ENCODE data around the gene ADM5. TPM values are rescaled to one million over a fixed set of nuclear protein-coding genes. Genes with fewer than 3 reads are reported as not detected.

Gene ADM5
- total and polyA plus RNA-seq, 2 experiments from 2014 or later, result 2.8 to 5.7 TPM

DNA sequence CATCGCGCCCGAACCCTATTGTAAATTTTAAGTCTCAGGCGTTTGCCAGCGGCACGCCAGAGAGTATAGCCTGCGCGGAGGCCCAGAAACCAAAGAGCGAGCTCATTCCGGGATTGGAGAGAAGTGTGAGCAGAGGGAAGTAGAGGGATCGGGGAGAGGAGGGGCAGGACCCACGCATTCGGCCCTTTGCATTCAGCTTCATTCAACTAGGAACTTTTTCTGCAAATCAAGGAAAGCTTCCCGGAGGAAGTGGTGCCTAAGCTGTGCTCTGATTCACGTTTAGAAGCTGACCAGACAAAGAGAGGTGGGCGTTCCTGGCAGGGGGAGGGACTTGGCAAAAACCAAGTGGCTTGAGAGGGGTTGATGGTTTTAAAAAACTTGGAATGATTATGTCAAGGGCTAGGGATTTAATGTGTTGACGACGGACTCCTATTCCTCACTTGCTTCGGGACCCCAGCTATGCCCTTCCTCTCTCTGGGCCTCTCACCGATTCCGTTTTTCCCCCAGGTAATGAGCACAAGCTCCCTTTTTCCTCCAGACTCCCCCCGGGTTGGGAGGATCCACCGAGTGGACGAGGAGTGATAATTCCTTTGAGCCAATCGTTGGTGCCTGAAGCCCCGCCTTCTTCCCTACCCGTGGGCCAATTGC, 13.1 kb upstream of the ADM5 start:
- H3K27me3 Mint-ChIP-seq (ENCODE audit: insufficient read depth, low read depth, poor library complexity), result peaks cover 35% of the 10 kb centered on the region
- H3K9me2 ChIP-seq (ENCODE audit: insufficient read depth), result no peaks in the 10 kb centered on the region
- no peaks in the 10 kb centered on the region for H3K27me3 ChIP-seq (ENCODE audit: insufficient read depth)
- peak overlapping the region; percentile 100 for H3K27ac Mint-ChIP-seq
- ATAC-seq (peak; percentile 9), DNase-seq (ENCODE audit: low spot score) (peak; percentile 94)
- peaks cover 18% of the 10 kb centered on the region for H4K20me1 ChIP-seq (replicated peaks; ENCODE audit: insufficient read depth)
- peaks cover 39% of the 10 kb centered on the region for H3K79me2 ChIP-seq (replicated peaks; ENCODE audit: insufficient read depth)
- H3K4me1 Mint-ChIP-seq, result peaks cover 25% of the 10 kb centered on the region
- H3F3A ChIP-seq (replicated peaks; ENCODE audit: low read depth), result peaks cover 36% of the 10 kb centered on the region
- no peaks in the 10 kb centered on the region; the same call in 1 of the 3 replicates for H3K9me3 Mint-ChIP-seq
- H2AFZ ChIP-seq, result no peak overlapping the region
- peaks cover 27% of the 10 kb centered on the region for H3K4me1 ChIP-seq (ENCODE audit: insufficient read depth)
- peak overlapping the region; percentile 91 for H3K4me3 Mint-ChIP-seq
- TF ChIP-seq, protein P1, sequence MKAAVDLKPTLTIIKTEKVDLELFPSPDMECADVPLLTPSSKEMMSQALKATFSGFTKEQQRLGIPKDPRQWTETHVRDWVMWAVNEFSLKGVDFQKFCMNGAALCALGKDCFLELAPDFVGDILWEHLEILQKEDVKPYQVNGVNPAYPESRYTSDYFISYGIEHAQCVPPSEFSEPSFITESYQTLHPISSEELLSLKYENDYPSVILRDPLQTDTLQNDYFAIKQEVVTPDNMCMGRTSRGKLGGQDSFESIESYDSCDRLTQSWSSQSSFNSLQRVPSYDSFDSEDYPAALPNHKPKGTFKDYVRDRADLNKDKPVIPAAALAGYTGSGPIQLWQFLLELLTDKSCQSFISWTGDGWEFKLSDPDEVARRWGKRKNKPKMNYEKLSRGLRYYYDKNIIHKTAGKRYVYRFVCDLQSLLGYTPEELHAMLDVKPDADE (IDR thresholded peaks at IDR 0.05), result peak; percentile 47; the same call in 1 of the 2 replicates
- TF ChIP-seq, protein P2, sequence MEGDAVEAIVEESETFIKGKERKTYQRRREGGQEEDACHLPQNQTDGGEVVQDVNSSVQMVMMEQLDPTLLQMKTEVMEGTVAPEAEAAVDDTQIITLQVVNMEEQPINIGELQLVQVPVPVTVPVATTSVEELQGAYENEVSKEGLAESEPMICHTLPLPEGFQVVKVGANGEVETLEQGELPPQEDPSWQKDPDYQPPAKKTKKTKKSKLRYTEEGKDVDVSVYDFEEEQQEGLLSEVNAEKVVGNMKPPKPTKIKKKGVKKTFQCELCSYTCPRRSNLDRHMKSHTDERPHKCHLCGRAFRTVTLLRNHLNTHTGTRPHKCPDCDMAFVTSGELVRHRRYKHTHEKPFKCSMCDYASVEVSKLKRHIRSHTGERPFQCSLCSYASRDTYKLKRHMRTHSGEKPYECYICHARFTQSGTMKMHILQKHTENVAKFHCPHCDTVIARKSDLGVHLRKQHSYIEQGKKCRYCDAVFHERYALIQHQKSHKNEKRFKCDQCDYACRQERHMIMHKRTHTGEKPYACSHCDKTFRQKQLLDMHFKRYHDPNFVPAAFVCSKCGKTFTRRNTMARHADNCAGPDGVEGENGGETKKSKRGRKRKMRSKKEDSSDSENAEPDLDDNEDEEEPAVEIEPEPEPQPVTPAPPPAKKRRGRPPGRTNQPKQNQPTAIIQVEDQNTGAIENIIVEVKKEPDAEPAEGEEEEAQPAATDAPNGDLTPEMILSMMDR (conservative IDR thresholded peaks at IDR 0.05; ENCODE audit: low read depth in 2 of 2), result no peak
- TF ChIP-seq EZH2phosphoT487 (IDR thresholded peaks at IDR 0.05; ENCODE audit: unreplicated experiment) (no peak), STAT1 (IDR thresholded peaks at IDR 0.05; ENCODE audit: unreplicated experiment) (no peak), POLR2AphosphoS5 (IDR thresholded peaks at IDR 0.05; ENCODE audit: low read depth) (peak; percentile 99)
- H3K4me3 ChIP-seq, result peak overlapping the region; percentile 54
- H3K36me3 Mint-ChIP-seq (ENCODE audit: low read depth), result peaks cover 25% of the 10 kb centered on the region
- H3K36me3 ChIP-seq (ENCODE audit: insufficient read depth), result peaks cover 9% of the 10 kb centered on the region
- H3K4me2 ChIP-seq, result peak overlapping the region; percentile 71
- peak overlapping the region; percentile 98 for H3K27ac ChIP-seq (ENCODE audit: low read depth)

DNA sequence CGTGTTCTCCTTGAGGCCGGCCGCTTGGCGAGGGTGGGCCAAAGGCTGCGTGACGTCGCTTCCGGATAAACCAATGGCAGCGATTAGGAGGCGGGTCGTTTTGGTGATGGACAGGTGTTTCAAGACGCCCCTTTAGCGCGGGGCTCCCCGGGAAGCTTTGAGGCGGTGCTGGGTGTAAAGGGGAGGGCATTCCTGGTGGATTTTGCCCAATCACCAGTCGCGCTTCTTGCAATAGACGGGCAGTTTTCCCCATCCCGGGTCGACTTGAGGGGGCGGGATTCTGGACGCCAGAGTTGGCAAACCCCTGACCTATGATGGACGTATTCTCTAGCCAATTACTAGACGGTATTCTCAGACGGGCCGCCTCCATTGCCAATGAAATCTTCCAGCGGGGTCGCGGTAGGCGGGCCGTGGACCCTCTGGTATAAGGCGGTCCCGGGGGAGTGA, 12.6 kb upstream of the ADM5 start:
- H3K27me3 Mint-ChIP-seq (ENCODE audit: insufficient read depth, low read depth, poor library complexity), result peaks cover 35% of the 10 kb centered on the region
- Histone ChIP-seq H3K36me3 (ENCODE audit: insufficient read depth) (peaks cover 14% of the 10 kb centered on the region), H3K27ac (ENCODE audit: low read depth) (peak overlapping the region; percentile 92; the same call in 1 of the 2 replicates), H4K20me1 (replicated peaks; ENCODE audit: insufficient read depth) (peaks cover 23% of the 10 kb centered on the region), H2AFZ (no peak overlapping the region), H3F3A (replicated peaks; ENCODE audit: low read depth) (peaks cover 36% of the 10 kb centered on the region), H3K4me3 (peak overlapping the region; percentile 95), H3K79me2 (replicated peaks; ENCODE audit: insufficient read depth) (peaks cover 44% of the 10 kb centered on the region), H3K4me1 (ENCODE audit: insufficient read depth) (peaks cover 25% of the 10 kb centered on the region), H3K27me3 (ENCODE audit: insufficient read depth) (no peaks in the 10 kb centered on the region), H3K9me2 (ENCODE audit: insufficient read depth) (no peaks in the 10 kb centered on the region), H3K4me2 (peak overlapping the region; percentile 84)
- DNase-seq (ENCODE audit: low spot score), result peak; percentile 100
- TF ChIP-seq EZH2 (IDR thresholded peaks at IDR 0.05; ENCODE audit: low read depth, unreplicated experiment) (no peak), CREB1 (CRISPR knock-in tag; IDR thresholded peaks at IDR 0.05; ENCODE audit: low read depth) (peak; percentile 91), EZH2phosphoT487 (IDR thresholded peaks at IDR 0.05; ENCODE audit: unreplicated experiment) (no peak), ZNF331 (CRISPR knock-in tag; IDR thresholded peaks at IDR 0.05; ENCODE audit: low read depth) (no peak)
- TF ChIP-seq, protein P1 (IDR thresholded peaks at IDR 0.05), result no peak
- TF ChIP-seq, protein P3, sequence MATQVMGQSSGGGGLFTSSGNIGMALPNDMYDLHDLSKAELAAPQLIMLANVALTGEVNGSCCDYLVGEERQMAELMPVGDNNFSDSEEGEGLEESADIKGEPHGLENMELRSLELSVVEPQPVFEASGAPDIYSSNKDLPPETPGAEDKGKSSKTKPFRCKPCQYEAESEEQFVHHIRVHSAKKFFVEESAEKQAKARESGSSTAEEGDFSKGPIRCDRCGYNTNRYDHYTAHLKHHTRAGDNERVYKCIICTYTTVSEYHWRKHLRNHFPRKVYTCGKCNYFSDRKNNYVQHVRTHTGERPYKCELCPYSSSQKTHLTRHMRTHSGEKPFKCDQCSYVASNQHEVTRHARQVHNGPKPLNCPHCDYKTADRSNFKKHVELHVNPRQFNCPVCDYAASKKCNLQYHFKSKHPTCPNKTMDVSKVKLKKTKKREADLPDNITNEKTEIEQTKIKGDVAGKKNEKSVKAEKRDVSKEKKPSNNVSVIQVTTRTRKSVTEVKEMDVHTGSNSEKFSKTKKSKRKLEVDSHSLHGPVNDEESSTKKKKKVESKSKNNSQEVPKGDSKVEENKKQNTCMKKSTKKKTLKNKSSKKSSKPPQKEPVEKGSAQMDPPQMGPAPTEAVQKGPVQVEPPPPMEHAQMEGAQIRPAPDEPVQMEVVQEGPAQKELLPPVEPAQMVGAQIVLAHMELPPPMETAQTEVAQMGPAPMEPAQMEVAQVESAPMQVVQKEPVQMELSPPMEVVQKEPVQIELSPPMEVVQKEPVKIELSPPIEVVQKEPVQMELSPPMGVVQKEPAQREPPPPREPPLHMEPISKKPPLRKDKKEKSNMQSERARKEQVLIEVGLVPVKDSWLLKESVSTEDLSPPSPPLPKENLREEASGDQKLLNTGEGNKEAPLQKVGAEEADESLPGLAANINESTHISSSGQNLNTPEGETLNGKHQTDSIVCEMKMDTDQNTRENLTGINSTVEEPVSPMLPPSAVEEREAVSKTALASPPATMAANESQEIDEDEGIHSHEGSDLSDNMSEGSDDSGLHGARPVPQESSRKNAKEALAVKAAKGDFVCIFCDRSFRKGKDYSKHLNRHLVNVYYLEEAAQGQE (IDR thresholded peaks at IDR 0.05; ENCODE audit: unreplicated experiment), result no peak
- H3K4me1 Mint-ChIP-seq, result peaks cover 23% of the 10 kb centered on the region
- peak overlapping the region; percentile 91 for H3K4me3 Mint-ChIP-seq
- H3K27ac Mint-ChIP-seq, result peak overlapping the region; percentile 100
- H3K9me3 Mint-ChIP-seq, result no peaks in the 10 kb centered on the region; the same call in 1 of the 3 replicates
- H3K36me3 Mint-ChIP-seq (ENCODE audit: low read depth), result peaks cover 28% of the 10 kb centered on the region
- ATAC-seq, result peak; percentile 64

All from GM23338 (cell line).